GM21786 (cell line): ENCODE data around the gene TAF1B.

Source experiments
- ATAC-seq: cut with Tn5 transposase; IDR thresholded peaks from one replicate; pipeline ENCODE4 v1.9.1; 2021; ENCODE audit not compliant: unreplicated experiment

The TAF1B gene

DNA sequence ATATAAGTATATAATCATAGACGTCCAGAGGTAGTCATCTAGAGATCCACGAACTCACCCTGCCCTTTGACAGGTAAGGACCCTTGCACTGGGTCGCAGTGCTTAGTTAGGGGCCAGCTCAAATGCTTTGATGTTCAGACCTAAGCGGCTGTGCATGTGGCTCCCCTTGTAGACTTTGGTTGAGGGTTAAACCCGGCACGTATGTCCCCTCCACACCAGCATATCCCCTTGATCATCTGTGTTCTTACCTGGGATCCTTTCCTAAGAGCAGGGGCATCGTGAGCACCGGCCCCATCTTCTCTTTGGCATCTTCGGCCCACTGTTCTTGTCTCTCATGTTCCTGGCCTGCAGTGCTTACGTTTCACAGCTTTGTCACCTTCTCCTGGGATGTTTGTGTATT lies 139.6 kb downstream of the TAF1B start:
- ATAC-seq: no peak

DNA sequence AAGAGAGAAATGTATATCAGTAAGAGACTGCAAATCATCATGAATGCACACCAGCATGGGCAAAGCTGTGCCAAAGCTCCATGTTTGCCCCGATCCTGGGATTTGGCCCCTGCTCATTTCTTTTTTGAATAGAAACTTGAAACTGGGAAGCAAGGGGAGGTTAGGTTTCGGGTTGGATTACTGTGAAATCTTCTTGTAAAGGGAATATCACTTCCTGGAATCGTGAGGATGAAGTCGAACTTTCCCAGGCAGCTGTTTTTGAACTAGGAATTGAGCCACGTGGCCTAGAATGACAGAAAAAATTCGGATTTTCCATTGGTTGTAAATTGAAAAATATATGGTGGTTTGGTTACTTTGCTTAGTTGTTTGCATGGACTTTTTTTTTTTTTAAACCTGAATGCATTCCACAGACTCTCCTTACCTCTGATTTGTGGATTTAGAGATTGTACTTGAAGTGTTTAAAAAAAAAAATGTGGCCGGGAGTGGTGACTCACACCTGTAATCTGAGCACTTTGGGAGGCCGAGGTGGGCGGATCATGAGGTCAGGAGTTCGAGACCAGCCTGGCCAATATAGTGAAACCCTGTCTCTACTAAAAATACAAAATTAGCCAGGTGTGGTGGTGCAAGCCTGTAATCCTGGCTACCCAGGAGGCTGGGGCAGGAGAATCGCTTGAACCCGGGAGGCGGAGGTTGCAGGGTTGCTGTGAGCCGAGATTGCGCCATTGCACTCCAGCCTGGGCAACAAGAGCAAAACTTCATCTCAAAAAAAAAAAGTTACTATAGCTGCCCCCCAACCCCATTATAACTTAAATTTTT lies 140.3 kb downstream of the TAF1B start:
- ATAC-seq: no peak
